GM12865 (cell line): ENCODE results near the gene SLC66A2.
A peak's percentile ranks its signal among the peaks of the same experiment; 100 is the strongest.

Source experiments
- DNase-seq: peaks from one replicate; pipeline ENCODE4 v3.0.0; 2010; ENCODE audit warnings: low read depth
- H3K4me3 ChIP-seq: 2 replicates; pipeline ENCODE4 v1.5.1; 2011; ENCODE audit warnings: mild to moderate bottlenecking, low read depth, low read length, control low read depth
- CTCF ChIP-seq: IDR thresholded peaks from 2 replicates; pipeline ENCODE4 v1.5.1; 2011; ENCODE audit warnings: low read length, control low read depth, low read depth, inconsistent platforms; ENCODE audit not compliant: insufficient read depth; ENCODE audit errors: missing control alignments

Gene SLC66A2

GRCh38 chr18:79971986-79972385 lies 20.5 kb upstream of the SLC66A2 start:
- TF ChIP-seq CTCF = no peak
- DNase-seq = no peak

GRCh38 chr18:79971211-79971952 lies 19.9 kb upstream of the SLC66A2 start:
- no peak overlapping the region for H3K4me3 ChIP-seq
- no peak for TF ChIP-seq CTCF
- DNase-seq = no peak

More at GRCh38 chr18:79971986-79972385, 20.5 kb upstream of the SLC66A2 start:
- H3K4me3 ChIP-seq = no peak overlapping the region

GRCh38 chr18:79970419-79971133 lies 19.1 kb upstream of the SLC66A2 start:
- no peak overlapping the region for H3K4me3 ChIP-seq
- DNase-seq = no peak
- TF ChIP-seq CTCF = no peak

GRCh38 chr18:79965119-79965902 lies 13.9 kb upstream of the SLC66A2 start:
- peak; percentile 57 for DNase-seq
- peak overlapping the region; percentile 57 for H3K4me3 ChIP-seq
- TF ChIP-seq CTCF = no peak

GRCh38 chr18:79964330-79965118 lies 13.1 kb upstream of the SLC66A2 start, which contains the start of gene HSBP1L1:
TSS of gene HSBP1L1 (plus strand) at chr18:79964643. CDS start at chr18:79964736, 93 bp downstream.
- peak within 1 kb of the TSS; percentile 57 for H3K4me3 ChIP-seq
- peak; percentile 82 for DNase-seq
- peak; percentile 18 for TF ChIP-seq CTCF
